ENCODE measurements around the gene BAK1.

- TF ChIP-seq POLR2AphosphoS5 (IDR thresholded peaks at IDR 0.05) (no peak), CTCF (IDR thresholded peaks at IDR 0.05) (no peak)
Observed at GRCh38 chr6:33534702-33535101, 45.4 kb downstream of the BAK1 start.

Measured in upper lobe of left lung (tissue), 4 donors.